Measurements from ENCODE around the gene GGTLC3.
"Not testable (repeated sequence)": the region's sequence is repeated elsewhere in the genome, so short reads cannot be mapped to it uniquely, and the experiment has no call there.

DNA sequence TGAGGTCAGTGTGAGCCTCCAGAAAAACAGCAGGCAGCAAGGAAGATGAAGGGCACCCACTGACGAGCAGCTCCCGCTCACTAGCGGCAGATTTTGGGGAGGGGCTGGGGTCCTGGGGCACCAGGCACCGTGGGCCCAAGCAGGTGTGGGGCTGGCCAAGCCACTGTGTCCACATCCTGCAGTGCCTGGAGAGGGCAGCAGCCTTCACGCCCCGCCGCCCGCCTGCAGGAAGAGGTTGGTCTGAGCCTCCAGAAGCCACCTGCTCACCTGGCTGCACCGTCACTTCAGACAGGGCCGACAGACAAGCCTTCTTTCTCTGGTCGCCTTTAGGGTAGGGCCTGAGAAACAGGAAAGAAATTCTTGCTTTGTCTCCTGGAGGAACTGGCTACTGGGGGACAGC is 25.4 kb upstream of the GGTLC3 start:
- TF ChIP-seq, protein P1, sequence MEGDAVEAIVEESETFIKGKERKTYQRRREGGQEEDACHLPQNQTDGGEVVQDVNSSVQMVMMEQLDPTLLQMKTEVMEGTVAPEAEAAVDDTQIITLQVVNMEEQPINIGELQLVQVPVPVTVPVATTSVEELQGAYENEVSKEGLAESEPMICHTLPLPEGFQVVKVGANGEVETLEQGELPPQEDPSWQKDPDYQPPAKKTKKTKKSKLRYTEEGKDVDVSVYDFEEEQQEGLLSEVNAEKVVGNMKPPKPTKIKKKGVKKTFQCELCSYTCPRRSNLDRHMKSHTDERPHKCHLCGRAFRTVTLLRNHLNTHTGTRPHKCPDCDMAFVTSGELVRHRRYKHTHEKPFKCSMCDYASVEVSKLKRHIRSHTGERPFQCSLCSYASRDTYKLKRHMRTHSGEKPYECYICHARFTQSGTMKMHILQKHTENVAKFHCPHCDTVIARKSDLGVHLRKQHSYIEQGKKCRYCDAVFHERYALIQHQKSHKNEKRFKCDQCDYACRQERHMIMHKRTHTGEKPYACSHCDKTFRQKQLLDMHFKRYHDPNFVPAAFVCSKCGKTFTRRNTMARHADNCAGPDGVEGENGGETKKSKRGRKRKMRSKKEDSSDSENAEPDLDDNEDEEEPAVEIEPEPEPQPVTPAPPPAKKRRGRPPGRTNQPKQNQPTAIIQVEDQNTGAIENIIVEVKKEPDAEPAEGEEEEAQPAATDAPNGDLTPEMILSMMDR (IDR thresholded peaks at IDR 0.05), result not testable (repeated sequence)
- TF ChIP-seq, protein P2, sequence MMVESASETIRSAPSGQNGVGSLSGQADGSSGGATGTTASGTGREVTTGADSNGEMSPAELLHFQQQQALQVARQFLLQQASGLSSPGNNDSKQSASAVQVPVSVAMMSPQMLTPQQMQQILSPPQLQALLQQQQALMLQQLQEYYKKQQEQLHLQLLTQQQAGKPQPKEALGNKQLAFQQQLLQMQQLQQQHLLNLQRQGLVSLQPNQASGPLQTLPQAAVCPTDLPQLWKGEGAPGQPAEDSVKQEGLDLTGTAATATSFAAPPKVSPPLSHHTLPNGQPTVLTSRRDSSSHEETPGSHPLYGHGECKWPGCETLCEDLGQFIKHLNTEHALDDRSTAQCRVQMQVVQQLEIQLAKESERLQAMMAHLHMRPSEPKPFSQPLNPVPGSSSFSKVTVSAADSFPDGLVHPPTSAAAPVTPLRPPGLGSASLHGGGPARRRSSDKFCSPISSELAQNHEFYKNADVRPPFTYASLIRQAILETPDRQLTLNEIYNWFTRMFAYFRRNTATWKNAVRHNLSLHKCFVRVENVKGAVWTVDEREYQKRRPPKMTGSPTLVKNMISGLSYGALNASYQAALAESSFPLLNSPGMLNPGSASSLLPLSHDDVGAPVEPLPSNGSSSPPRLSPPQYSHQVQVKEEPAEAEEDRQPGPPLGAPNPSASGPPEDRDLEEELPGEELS (CRISPR knock-in tag; IDR thresholded peaks at IDR 0.05), result not testable (repeated sequence)
- TF ChIP-seq, protein P3, sequence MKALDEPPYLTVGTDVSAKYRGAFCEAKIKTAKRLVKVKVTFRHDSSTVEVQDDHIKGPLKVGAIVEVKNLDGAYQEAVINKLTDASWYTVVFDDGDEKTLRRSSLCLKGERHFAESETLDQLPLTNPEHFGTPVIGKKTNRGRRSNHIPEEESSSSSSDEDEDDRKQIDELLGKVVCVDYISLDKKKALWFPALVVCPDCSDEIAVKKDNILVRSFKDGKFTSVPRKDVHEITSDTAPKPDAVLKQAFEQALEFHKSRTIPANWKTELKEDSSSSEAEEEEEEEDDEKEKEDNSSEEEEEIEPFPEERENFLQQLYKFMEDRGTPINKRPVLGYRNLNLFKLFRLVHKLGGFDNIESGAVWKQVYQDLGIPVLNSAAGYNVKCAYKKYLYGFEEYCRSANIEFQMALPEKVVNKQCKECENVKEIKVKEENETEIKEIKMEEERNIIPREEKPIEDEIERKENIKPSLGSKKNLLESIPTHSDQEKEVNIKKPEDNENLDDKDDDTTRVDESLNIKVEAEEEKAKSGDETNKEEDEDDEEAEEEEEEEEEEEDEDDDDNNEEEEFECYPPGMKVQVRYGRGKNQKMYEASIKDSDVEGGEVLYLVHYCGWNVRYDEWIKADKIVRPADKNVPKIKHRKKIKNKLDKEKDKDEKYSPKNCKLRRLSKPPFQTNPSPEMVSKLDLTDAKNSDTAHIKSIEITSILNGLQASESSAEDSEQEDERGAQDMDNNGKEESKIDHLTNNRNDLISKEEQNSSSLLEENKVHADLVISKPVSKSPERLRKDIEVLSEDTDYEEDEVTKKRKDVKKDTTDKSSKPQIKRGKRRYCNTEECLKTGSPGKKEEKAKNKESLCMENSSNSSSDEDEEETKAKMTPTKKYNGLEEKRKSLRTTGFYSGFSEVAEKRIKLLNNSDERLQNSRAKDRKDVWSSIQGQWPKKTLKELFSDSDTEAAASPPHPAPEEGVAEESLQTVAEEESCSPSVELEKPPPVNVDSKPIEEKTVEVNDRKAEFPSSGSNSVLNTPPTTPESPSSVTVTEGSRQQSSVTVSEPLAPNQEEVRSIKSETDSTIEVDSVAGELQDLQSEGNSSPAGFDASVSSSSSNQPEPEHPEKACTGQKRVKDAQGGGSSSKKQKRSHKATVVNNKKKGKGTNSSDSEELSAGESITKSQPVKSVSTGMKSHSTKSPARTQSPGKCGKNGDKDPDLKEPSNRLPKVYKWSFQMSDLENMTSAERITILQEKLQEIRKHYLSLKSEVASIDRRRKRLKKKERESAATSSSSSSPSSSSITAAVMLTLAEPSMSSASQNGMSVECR (CRISPR knock-in tag; IDR thresholded peaks at IDR 0.05; ENCODE audit: borderline replicate concordance), result not testable (repeated sequence)

Data from WTC11 (cell line).